Activated gamma-delta T cell treated with anti-CD3 and anti-CD28 coated beads, Interleukin-2, amount 50 U/mL, for 16 hours (primary cell): ENCODE results near the gene SLC15A1.
"Not testable (repeated sequence)": the region's sequence is repeated elsewhere in the genome, so short reads cannot be mapped to it uniquely, and the experiment has no call there.

Source experiments
- DNase-seq: peaks from one replicate; pipeline ENCODE4 v3.0.0-alpha.2; 2020; ENCODE audit warnings: low read depth

SLC15A1 gene

GRCh38 chr13:98780451-98780850 lies 28.0 kb upstream of the SLC15A1 start:
- DNase-seq: no peak

- DNase-seq: no peak
Observed at GRCh38 chr13:98779695-98780094, 27.2 kb upstream of the SLC15A1 start.

- DNase-seq: no peak
Observed at GRCh38 chr13:98778749-98779148, 26.3 kb upstream of the SLC15A1 start.

GRCh38 chr13:98776644-98777043 lies 24.2 kb upstream of the SLC15A1 start:
- no peak for DNase-seq

- DNase-seq: no peak
Observed at GRCh38 chr13:98775844-98776598, 23.5 kb upstream of the SLC15A1 start.

- DNase-seq: no peak
Observed at GRCh38 chr13:98775386-98775785, 22.9 kb upstream of the SLC15A1 start.

- DNase-seq: no peak
Observed at GRCh38 chr13:98774776-98775175, 22.3 kb upstream of the SLC15A1 start.

- DNase-seq: no peak
Observed at GRCh38 chr13:98773921-98774320, 21.4 kb upstream of the SLC15A1 start.

- DNase-seq: no peak
Observed at GRCh38 chr13:98772794-98773452, 20.5 kb upstream of the SLC15A1 start.

- no peak for DNase-seq
Observed at GRCh38 chr13:98771838-98772611, 19.6 kb upstream of the SLC15A1 start.

GRCh38 chr13:98769736-98770135 lies 17.3 kb upstream of the SLC15A1 start:
- DNase-seq: no peak

GRCh38 chr13:98768522-98768921 lies 16.1 kb upstream of the SLC15A1 start:
- DNase-seq: no peak

GRCh38 chr13:98766697-98767096 lies 14.2 kb upstream of the SLC15A1 start:
- DNase-seq: no peak

GRCh38 chr13:98765996-98766519 lies 13.6 kb upstream of the SLC15A1 start:
- DNase-seq: no peak

- no peak for DNase-seq
Observed at GRCh38 chr13:98761986-98762616, 9.6 kb upstream of the SLC15A1 start.

- no peak for DNase-seq
Observed at GRCh38 chr13:98761126-98761985, 8.9 kb upstream of the SLC15A1 start.

GRCh38 chr13:98755729-98756128 lies 3.3 kb upstream of the SLC15A1 start:
- no peak for DNase-seq

- DNase-seq: no peak
Observed at GRCh38 chr13:98755116-98755515, 2.6 kb upstream of the SLC15A1 start.

GRCh38 chr13:98754468-98754867 lies 2.0 kb upstream of the SLC15A1 start:
- not testable (repeated sequence) for DNase-seq

- DNase-seq: no peak
Observed at GRCh38 chr13:98751861-98752466, 508 bp downstream of the SLC15A1 start.

GRCh38 chr13:98751367-98751782 lies 1.1 kb downstream of the SLC15A1 start:
- no peak for DNase-seq
